Coronary artery (tissue), 2 donors: ENCODE data around the gene APBA1.

Experiments used
- DNase-seq: peaks from one replicate; pipeline ENCODE4 v3.0.0-alpha.2; 2017; ENCODE audit warnings: low spot score
- H3K27ac ChIP-seq, 2 donors: fragments of 200-600 bp; sonication (generic); one replicate each; pipeline ENCODE4 v1.5.1; 2016 to 2019
- H3K4me3 ChIP-seq: fragments of 200-600 bp; sonication (generic); 2 replicates; pipeline ENCODE4 v1.5.1; 2016; ENCODE audit warnings: mild to moderate bottlenecking, moderate library complexity
- CTCF ChIP-seq: fragments of 200-600 bp; sonication (generic); IDR thresholded peaks from one replicate; pipeline ENCODE4 v1.5.1; 2019; ENCODE audit warnings: antibody characterized with exemption

APBA1 gene

GRCh38 chr9:69573651-69574050 lies 98.5 kb downstream of the APBA1 start:
- TF ChIP-seq CTCF: no peak
- H3K4me3 ChIP-seq: no peak overlapping the region
- DNase-seq: no peak
- no peak overlapping the region for H3K27ac ChIP-seq

- Histone ChIP-seq H3K4me3 (no peak overlapping the region), H3K27ac (no peak overlapping the region)
- no peak for DNase-seq
- TF ChIP-seq CTCF: no peak
Observed at GRCh38 chr9:69572611-69573010, 99.6 kb downstream of the APBA1 start.

- no peak for TF ChIP-seq CTCF
- no peak for DNase-seq
- H3K27ac ChIP-seq: no peak overlapping the region
Observed at GRCh38 chr9:69571032-69571431, 101.1 kb downstream of the APBA1 start.

GRCh38 chr9:69569738-69570451 lies 102.3 kb downstream of the APBA1 start:
- H3K27ac ChIP-seq: no peak overlapping the region
- no peak for DNase-seq
- TF ChIP-seq CTCF: no peak
- no peak overlapping the region for H3K4me3 ChIP-seq

More at GRCh38 chr9:69571032-69571431, 101.1 kb downstream of the APBA1 start:
- no peak overlapping the region for H3K4me3 ChIP-seq

GRCh38 chr9:69564557-69564956 lies 107.6 kb downstream of the APBA1 start:
- H3K27ac ChIP-seq: no peak overlapping the region
- TF ChIP-seq CTCF: no peak
- DNase-seq: no peak
- H3K4me3 ChIP-seq: no peak overlapping the region

GRCh38 chr9:69559126-69559525 lies 113.0 kb downstream of the APBA1 start:
- Histone ChIP-seq H3K4me3 (no peak overlapping the region), H3K27ac (no peak overlapping the region)
- DNase-seq: no peak
- no peak for TF ChIP-seq CTCF

GRCh38 chr9:69556707-69557106 lies 115.5 kb downstream of the APBA1 start:
- H3K27ac ChIP-seq: no peak overlapping the region
- H3K4me3 ChIP-seq: no peak overlapping the region
- no peak for TF ChIP-seq CTCF
- DNase-seq: no peak
